Islet precursor cell (in vitro differentiated cells): ENCODE results near the gene RNF34.
A peak's percentile ranks its signal among the peaks of the same experiment; 100 is the strongest.

Experiments
- DNase-seq: peaks from one replicate; pipeline ENCODE4 v3.0.0-alpha.2; 2018

RNF34 gene

GRCh38 chr12:121440768-121441167 lies 40.9 kb downstream of the RNF34 start:
- no peak for DNase-seq

GRCh38 chr12:121441555-121441954 lies 41.6 kb downstream of the RNF34 start:
- DNase-seq, result no peak

- DNase-seq, result no peak
Measured at GRCh38 chr12:121442028-121442948, 42.4 kb downstream of the RNF34 start.

- DNase-seq, result peak; percentile 97
Measured at GRCh38 chr12:121443193-121443870, 43.4 kb downstream of the RNF34 start.

- DNase-seq, result no peak
Measured at GRCh38 chr12:121443911-121444841, 44.3 kb downstream of the RNF34 start.

GRCh38 chr12:121444842-121445202 lies 44.9 kb downstream of the RNF34 start:
- peak; percentile 77 for DNase-seq

- DNase-seq, result no peak
Measured at GRCh38 chr12:121446750-121447149, 46.8 kb downstream of the RNF34 start.

- no peak for DNase-seq
Measured at GRCh38 chr12:121448771-121449315, 48.9 kb downstream of the RNF34 start.

- no peak for DNase-seq
Measured at GRCh38 chr12:121451961-121452339, 52.0 kb downstream of the RNF34 start.

GRCh38 chr12:121452340-121452984 lies 52.5 kb downstream of the RNF34 start:
- peak; percentile 80 for DNase-seq

GRCh38 chr12:121452985-121453360 lies 53.1 kb downstream of the RNF34 start:
- DNase-seq, result no peak

GRCh38 chr12:121453629-121454028 lies 53.7 kb downstream of the RNF34 start:
- DNase-seq, result no peak

- no peak for DNase-seq
Measured at GRCh38 chr12:121454921-121455320, 55.0 kb downstream of the RNF34 start.

- no peak for DNase-seq
Measured at GRCh38 chr12:121455766-121456420, 56.0 kb downstream of the RNF34 start.

GRCh38 chr12:121456551-121456950 lies 56.6 kb downstream of the RNF34 start:
- DNase-seq, result peak; percentile 99

- no peak for DNase-seq
Measured at GRCh38 chr12:121461048-121461447, 61.1 kb downstream of the RNF34 start.

- DNase-seq, result no peak
Measured at GRCh38 chr12:121464331-121464730, 64.4 kb downstream of the RNF34 start.

- no peak for DNase-seq
Measured at GRCh38 chr12:121465921-121466793, 66.2 kb downstream of the RNF34 start.

- DNase-seq, result peak; percentile 98
Measured at GRCh38 chr12:121466794-121467637, 67.1 kb downstream of the RNF34 start.
